Activated naive CD4-positive, alpha-beta T cell treated with anti-CD3 and anti-CD28 coated beads for 36 hours (primary cell): ENCODE results near the gene MIF. TPM values are rescaled to one million over a fixed set of nuclear protein-coding genes. Genes with fewer than 3 reads are reported as not detected.
"Not testable (repeated sequence)": the region's sequence is repeated elsewhere in the genome, so short reads cannot be mapped to it uniquely, and the experiment has no call there.

ENCODE experiments used
- CTCF ChIA-PET: fragments of 350-600 bp; sonication (Branson Sonifier 250); formaldehyde crosslinking; loops from one replicate; lab custom pipeline; 2021; ENCODE audit warnings: antibody characterized with exemption; lab: Charles Lee
- DNase-seq: peaks from one replicate; pipeline ENCODE4 v3.0.0-alpha.2; 2020
- H3K27ac Mint-ChIP-seq: one replicate; pipeline ENCODE4 v1.8.0; 2021; ENCODE audit warnings: mild to moderate bottlenecking, mixed read lengths
- H3K27me3 Mint-ChIP-seq: one replicate; pipeline ENCODE4 v1.8.0; 2021; ENCODE audit warnings: low read depth, mixed read lengths
- H3K36me3 Mint-ChIP-seq: one replicate; pipeline ENCODE4 v1.8.0; 2021; ENCODE audit warnings: low read depth, mixed read lengths
- H3K4me1 Mint-ChIP-seq: one replicate; pipeline ENCODE4 v1.8.0; 2021; ENCODE audit warnings: low read depth, mixed read lengths
- H3K4me3 Mint-ChIP-seq: one replicate; pipeline ENCODE4 v1.8.0; 2021; ENCODE audit warnings: mild to moderate bottlenecking, moderate library complexity, mixed read lengths
- H3K9me3 Mint-ChIP-seq: one replicate; pipeline ENCODE4 v1.8.0; 2021; ENCODE audit warnings: mixed read lengths
- intact Hi-C: fragments of 100-400 bp; cut with micrococcal nuclease; formaldehyde crosslinking; loops from one replicate; pipeline ENCODE4 v1.15.1; 2023
- total RNA-seq, 2 experiments: library from RNA; stranded (reverse); gene quantifications; one replicate each; pipeline ENCODE4 v1.2.3, GENCODE V29; 2021

Gene MIF
- total RNA-seq, 2 experiments from 2014 or later, result 1,489 to 1,512 TPM

DNA sequence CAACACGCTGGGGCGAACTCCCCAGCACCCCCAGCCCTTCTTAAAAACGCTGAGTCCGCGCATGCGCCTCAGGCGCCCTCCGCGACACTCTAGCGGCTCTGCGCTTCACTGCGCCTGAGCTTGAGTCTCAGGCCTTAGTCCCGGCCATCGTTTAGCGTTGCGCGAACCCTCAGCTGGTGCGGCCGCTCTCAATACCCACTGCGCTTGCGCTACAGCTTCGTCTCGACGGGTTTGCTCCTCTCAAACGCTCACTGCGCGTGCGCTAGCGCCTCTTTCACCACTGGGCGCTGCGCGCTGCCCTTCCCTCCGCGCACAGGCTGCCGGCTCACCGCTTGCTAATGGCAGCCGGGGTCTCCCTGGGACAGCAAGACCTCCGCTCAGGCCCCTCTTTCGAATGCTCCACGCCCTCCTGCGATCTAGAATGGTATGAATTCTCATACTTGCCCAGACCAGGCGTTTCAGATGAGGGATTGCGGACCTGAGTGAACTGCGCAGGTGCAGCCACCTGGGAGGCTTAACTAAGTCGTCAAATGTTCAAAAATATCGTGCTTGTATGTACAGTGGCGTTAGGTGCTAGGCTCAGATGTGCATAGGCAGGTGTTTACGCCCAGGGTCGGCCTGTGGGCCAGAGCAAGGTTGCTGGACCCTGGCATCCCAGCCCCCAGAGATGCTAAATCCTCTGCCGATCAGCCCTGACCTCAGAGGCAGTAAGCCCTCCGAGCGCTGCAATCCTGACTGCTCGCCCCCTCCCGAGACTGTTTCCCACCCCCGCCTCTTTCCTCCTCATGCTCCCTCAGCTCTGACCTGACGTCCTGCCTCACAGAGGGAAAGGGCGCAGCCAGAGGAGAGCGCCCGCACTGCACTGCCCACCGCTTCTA lies 36.3 kb upstream of the MIF start, which contains the start of gene SLC2A11:
Gene SLC2A11, plus strand, starts transcription at position 270 of the 878 bp plus-strand sequence. Its CDS starts 125 bp downstream, at position 395.
- peak within 1 kb of the TSS; percentile 65 for H3K27ac Mint-ChIP-seq
- intact Hi-C loops, result loop anchor here (5.0 to 10.0 kb wide), 3 partner anchors 34 to 453 kb away; partner anchors contain the start of gene MIF

DNA sequence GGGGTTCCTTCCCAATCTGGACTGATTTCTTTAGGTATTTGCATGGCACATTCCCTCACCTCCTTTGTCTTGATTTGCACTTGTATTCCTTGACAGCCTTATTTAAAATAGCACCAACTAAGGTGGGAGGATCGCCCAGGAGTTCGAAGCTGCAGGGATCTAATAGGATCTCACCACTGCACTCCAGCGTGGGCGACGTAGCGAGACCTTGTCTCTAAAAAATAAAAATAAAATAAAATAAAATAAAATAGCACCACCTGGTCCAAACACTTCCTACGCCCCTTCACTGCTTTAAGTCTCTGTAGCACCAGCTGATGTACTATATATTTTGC lies 35.7 kb upstream of the MIF start:
- intact Hi-C loops, result loop anchor here (5.0 to 10.0 kb wide), 3 partner anchors 34 to 454 kb away; partner anchors contain the start of gene MIF
- CTCF ChIA-PET, result interaction anchor here (0.5 to 4.3 kb wide), 5 partner anchors 9 to 208 kb away, joined by 3 to 31 read pairs (median 3); partner anchors contain the start of gene MIF
- Mint-ChIP-seq H3K36me3 (peaks cover 3% of the 10 kb centered on the region), H3K27me3 (no peaks in the 10 kb centered on the region), H3K4me3 (peak overlapping the region; percentile 92), H3K9me3 (no peaks in the 10 kb centered on the region), H3K27ac (peak overlapping the region; percentile 65), H3K4me1 (peaks cover 15% of the 10 kb centered on the region)
- DNase-seq, result no peak

More for the DNA sequence above, 36.3 kb upstream of the MIF start, which contains the start of gene SLC2A11:
- Mint-ChIP-seq H3K27me3 (no peaks in the 10 kb centered on the region), H3K9me3 (no peaks in the 10 kb centered on the region), H3K4me1 (peaks cover 15% of the 10 kb centered on the region), H3K4me3 (peak within 1 kb of the TSS; percentile 92), H3K36me3 (no peaks in the 10 kb centered on the region)
- peak; percentile 95 for DNase-seq
- CTCF ChIA-PET, result interaction anchor here (0.6 to 4.3 kb wide), 7 partner anchors 8 to 316 kb away, joined by 3 to 31 read pairs (median 4); partner anchors contain the start of gene MIF

DNA sequence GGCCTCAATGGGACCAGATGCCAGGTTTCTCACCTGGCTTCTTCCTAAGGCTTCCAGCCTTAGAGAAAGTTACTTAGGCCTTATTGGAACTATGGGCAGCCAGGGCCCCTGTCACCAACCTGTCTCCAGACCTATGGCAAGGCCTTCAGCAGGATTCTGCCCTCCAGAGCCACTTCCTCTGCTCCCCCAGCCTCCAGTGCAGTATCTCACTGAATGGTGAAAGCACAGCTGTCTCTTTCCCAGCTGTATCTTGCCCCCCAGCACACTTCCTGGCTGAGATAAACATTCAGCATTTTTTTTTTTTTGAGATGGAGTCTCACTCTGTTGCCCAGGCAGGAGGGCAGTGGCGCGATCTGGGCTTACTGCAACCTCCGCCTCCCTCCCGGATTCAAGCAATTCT lies 35.0 kb upstream of the MIF start:
- Mint-ChIP-seq H3K4me1 (peaks cover 15% of the 10 kb centered on the region), H3K9me3 (no peaks in the 10 kb centered on the region), H3K4me3 (peak overlapping the region; percentile 92), H3K27me3 (no peaks in the 10 kb centered on the region), H3K36me3 (peaks cover 3% of the 10 kb centered on the region), H3K27ac (no peak overlapping the region)
- DNase-seq, result no peak
- CTCF ChIA-PET, result interaction anchor here (2.5 to 4.3 kb wide), 2 partner anchors 10 to 35 kb away, joined by 28 to 31 read pairs; partner anchors contain the start of gene MIF
- intact Hi-C loops, result loop anchor here (5.0 to 10.0 kb wide), 3 partner anchors 33 to 454 kb away; partner anchors contain the start of gene MIF

DNA sequence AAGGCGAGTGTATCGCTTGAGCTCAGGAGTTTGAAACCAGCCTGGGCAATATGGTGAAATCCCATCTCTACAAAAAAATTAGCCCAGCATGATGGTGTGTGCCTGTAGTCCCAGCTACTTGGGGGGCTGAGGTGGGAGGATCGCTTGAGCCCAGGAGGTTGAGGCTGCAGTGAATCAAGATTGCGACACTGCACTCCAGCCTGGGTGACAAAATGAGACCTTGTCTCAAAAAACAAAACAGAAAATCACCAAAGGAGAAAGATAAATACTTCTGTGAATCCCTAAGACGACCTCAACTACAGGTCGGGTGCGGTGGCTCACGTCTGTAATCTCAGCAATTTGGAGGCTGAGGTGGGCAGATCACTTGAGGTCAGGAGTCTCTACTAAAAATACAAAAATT lies 34.0 kb upstream of the MIF start:
- H3K9me3 Mint-ChIP-seq, H3K27me3 Mint-ChIP-seq, DNase-seq, H3K4me3 Mint-ChIP-seq, H3K36me3 Mint-ChIP-seq, H3K27ac Mint-ChIP-seq: not testable (repeated sequence)
- peaks cover 15% of the 10 kb centered on the region for H3K4me1 Mint-ChIP-seq
- CTCF ChIA-PET, result interaction anchor here (0.6 to 4.3 kb wide), 2 partner anchors 34 to 101 kb away, joined by 3 to 31 read pairs; partner anchors contain the start of gene MIF
- intact Hi-C loops, result loop anchor here (5.0 kb wide), 1 partner anchor 97 kb away; no protein-coding TSS in a partner anchor

DNA sequence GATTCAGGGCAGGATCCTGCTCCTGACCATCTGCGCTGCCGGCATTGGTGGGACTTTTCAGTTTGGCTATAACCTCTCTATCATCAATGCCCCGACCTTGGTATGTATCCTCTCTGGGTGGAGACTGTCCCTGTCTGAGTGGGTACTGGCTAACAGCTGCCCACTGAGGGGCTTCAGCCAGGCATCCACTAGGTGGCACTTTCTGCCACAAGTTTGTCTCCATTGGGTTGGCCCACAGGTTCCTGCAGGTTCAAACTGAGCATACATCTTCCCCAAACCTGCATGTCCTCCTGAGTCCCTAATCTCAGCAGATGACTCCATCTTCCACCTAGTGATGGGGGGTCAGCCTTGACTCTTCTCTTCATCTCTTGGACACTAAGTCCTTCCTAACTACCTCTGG lies 32.1 kb upstream of the MIF start:
- peak; percentile 67 for DNase-seq
- Mint-ChIP-seq H3K4me3 (no peak overlapping the region), H3K36me3 (peaks cover 3% of the 10 kb centered on the region), H3K4me1 (peaks cover 10% of the 10 kb centered on the region), H3K9me3 (no peaks in the 10 kb centered on the region), H3K27ac (no peak overlapping the region), H3K27me3 (no peaks in the 10 kb centered on the region)
- CTCF ChIA-PET, result interaction anchor here (0.7 to 1.3 kb wide), 3 partner anchors 10 to 94 kb away, joined by 3 to 4 read pairs (median 4); no protein-coding TSS in a partner anchor
- intact Hi-C loops, result loop anchor here (5.0 kb wide), 1 partner anchor 95 kb away; no protein-coding TSS in a partner anchor

DNA sequence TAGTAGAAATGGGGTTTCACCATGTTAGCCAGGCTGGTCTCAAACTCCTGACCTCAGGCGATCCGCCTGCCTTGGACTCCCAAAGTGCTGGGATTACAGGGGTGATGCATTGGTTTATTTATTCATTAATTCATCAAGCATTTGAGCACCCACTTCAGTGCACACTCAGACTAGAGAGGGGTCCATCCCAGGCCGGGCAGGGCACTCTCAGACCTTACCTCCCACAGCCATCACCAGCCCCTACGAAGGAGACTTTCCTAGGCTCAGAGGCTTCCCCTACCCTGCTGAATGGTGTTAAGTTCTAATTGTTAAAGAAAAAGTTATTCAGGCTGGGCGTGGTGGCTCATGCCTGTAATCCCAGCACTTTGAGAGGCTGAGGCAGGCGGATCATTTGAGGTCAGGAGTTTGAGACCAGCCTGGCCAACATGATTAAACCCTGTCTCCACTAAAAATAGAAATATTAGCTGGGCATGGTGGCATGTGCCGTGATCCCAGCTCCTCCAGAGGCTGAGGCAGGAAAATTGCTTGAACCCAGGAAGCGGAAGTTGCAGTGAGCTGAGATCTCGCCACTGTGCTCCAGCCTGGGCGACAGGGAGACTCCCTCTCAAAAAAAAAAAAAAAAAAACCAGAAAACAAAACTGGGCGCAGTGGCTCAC lies 29.6 kb upstream of the MIF start:
- intact Hi-C loops, result loop anchor here (5.0 kb wide), 1 partner anchor 93 kb away; no protein-coding TSS in a partner anchor
- H3K27me3 Mint-ChIP-seq, DNase-seq, H3K4me1 Mint-ChIP-seq, H3K27ac Mint-ChIP-seq, H3K36me3 Mint-ChIP-seq, CTCF ChIA-PET, H3K4me3 Mint-ChIP-seq, H3K9me3 Mint-ChIP-seq: not testable (repeated sequence)

DNA sequence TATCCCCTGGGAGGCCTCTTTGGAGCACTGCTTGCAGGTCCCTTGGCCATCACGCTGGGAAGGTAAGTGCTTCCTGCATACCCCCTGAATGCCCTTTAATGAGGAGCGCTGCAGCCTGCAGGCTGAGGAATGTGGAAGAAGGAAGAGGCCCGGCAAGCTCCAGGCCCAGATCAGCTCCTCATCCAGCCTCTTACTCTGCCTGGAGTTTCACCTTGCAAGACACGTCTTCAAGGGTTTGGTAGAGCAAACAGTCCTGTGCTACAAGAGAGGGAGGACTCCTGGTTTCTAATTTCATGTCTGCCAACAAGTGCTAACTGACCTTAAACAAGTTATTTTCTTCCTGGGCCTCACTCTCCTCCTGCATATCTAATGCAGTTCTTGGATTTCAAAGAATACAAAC lies 25.6 kb upstream of the MIF start:
- intact Hi-C loops, result no loop called here
- CTCF ChIA-PET, result interaction anchor here (0.7 to 1.5 kb wide), 3 partner anchors 11 to 44 kb away, joined by 3 to 4 read pairs (median 3); no protein-coding TSS in a partner anchor
- H3K4me1 Mint-ChIP-seq, result no peaks in the 10 kb centered on the region

DNA sequence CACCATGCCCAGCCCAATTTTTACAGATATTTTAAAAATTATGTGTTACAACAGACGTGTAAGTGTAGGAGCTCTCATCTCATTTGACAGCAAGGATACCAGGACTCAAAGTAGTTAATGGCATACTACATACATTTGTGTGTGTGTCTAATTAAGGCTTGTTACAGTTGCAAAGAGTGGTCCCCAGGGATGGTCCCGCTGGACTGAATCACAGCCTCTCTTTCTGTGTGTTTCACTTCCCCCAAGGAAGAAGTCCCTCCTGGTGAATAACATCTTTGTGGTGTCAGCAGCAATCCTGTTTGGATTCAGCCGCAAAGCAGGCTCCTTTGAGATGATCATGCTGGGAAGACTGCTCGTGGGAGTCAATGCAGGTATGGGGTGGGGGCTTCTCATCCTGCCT lies 19.3 kb upstream of the MIF start:
- peaks cover 1% of the 10 kb centered on the region for H3K36me3 Mint-ChIP-seq
- no peak overlapping the region for H3K4me3 Mint-ChIP-seq
- no peak for DNase-seq
- no peaks in the 10 kb centered on the region for H3K9me3 Mint-ChIP-seq
- no peaks in the 10 kb centered on the region for H3K4me1 Mint-ChIP-seq
- CTCF ChIA-PET, result no interaction called here
- no peak overlapping the region for H3K27ac Mint-ChIP-seq
- H3K27me3 Mint-ChIP-seq, result no peaks in the 10 kb centered on the region
- intact Hi-C loops, result no loop called here

More for the DNA sequence above, 25.6 kb upstream of the MIF start:
- Mint-ChIP-seq H3K27me3 (no peaks in the 10 kb centered on the region), H3K9me3 (no peaks in the 10 kb centered on the region), H3K27ac (no peak overlapping the region), H3K4me3 (no peak overlapping the region), H3K36me3 (peaks cover 5% of the 10 kb centered on the region)
- DNase-seq, result no peak

DNA sequence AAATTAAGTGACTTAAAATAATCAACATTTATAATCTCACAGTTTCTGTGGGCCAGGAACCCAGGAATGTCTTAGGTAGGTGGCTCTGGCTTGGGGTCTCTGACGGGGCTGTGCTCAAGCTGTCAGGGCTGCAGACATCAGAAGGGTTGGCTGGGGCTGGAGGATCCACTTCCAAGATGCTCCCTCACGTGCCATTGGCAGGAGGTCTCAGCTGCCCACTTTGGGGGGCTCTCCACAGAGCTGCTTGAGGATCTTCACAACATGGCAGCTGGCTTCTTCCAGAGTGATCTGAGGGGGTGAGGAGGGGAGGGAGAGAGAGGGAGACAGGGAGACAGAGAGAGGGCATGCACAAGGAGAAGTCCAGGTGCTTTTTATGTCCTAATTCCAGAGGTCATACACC lies 18.4 kb upstream of the MIF start:
- no peak overlapping the region for H3K27ac Mint-ChIP-seq
- no peaks in the 10 kb centered on the region for H3K27me3 Mint-ChIP-seq
- no peak for DNase-seq
- CTCF ChIA-PET, result no interaction called here
- no peaks in the 10 kb centered on the region for H3K9me3 Mint-ChIP-seq
- intact Hi-C loops, result no loop called here
- H3K4me3 Mint-ChIP-seq, result no peak overlapping the region
- H3K4me1 Mint-ChIP-seq, result no peaks in the 10 kb centered on the region
- no peaks in the 10 kb centered on the region for H3K36me3 Mint-ChIP-seq

DNA sequence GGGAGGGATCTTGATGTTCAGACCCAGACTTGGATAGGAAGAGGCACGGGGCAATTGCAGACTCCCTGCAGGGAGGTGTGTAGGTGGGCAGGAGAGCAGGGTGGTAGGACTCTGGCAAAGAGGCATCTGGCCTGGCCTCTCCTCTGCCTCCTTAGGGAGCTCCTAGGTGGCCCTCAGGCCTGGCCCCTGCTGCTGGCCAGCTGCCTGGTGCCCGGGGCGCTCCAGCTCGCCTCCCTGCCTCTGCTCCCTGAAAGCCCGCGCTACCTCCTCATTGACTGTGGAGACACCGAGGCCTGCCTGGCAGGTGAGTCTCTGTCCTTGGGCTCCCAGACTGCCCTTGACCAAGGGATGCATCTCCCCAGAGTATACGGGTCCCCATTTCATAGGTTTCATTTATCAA lies 16.6 kb upstream of the MIF start:
- Mint-ChIP-seq H3K4me3 (no peak overlapping the region), H3K27me3 (no peaks in the 10 kb centered on the region), H3K36me3 (no peaks in the 10 kb centered on the region), H3K9me3 (no peaks in the 10 kb centered on the region), H3K4me1 (no peaks in the 10 kb centered on the region), H3K27ac (no peak overlapping the region)
- DNase-seq, result no peak
- CTCF ChIA-PET, result interaction anchor here (0.8 kb wide), 1 partner anchor 17 kb away, joined by 3 read pairs; the partner anchor contains the start of gene MIF
- intact Hi-C loops, result no loop called here

DNA sequence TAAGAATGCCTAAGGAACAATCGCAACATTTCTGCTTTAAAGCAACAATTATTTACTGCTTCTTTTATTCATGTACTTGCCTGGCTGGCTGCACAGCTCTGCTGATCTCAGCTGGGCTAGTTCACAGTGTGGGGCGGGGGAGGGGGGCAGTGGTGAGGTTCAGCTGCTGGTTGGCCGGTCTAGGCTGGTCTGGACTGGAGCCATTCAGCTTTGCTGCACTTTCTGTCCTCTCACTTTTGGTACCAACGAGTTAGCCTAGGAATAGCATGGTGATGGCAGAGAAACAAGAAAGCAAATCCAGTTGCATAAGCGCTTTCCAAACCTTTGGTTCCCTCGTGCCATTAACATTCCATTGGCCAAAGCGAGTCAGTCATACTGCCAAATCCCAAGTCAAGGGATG lies 16.0 kb upstream of the MIF start:
- no peaks in the 10 kb centered on the region for H3K4me1 Mint-ChIP-seq
- no peaks in the 10 kb centered on the region for H3K9me3 Mint-ChIP-seq
- no peak for DNase-seq
- no peaks in the 10 kb centered on the region for H3K27me3 Mint-ChIP-seq
- no peak overlapping the region for H3K4me3 Mint-ChIP-seq
- CTCF ChIA-PET, result no interaction called here
- no peak overlapping the region for H3K27ac Mint-ChIP-seq
- no peaks in the 10 kb centered on the region for H3K36me3 Mint-ChIP-seq
- intact Hi-C loops, result no loop called here

DNA sequence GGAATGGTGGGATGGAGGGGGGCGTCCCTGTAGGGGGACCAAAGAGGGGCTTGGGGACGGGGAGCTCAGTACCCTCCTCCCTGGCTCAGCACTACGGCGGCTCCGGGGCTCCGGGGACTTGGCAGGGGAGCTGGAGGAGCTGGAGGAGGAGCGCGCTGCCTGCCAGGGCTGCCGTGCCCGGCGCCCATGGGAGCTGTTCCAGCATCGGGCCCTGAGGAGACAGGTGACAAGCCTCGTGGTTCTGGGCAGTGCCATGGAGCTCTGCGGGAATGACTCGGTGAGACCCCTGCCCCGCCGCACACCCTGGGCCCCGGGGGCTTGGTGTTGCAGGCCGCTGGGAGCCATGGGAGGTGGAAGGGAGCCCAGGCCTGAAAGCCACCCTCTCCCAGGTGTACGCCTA lies 11.8 kb upstream of the MIF start:
- intact Hi-C loops, result no loop called here
- no peak overlapping the region for H3K4me3 Mint-ChIP-seq
- H3K36me3 Mint-ChIP-seq, result no peaks in the 10 kb centered on the region
- no peaks in the 10 kb centered on the region for H3K27me3 Mint-ChIP-seq
- no peak overlapping the region for H3K27ac Mint-ChIP-seq
- no peaks in the 10 kb centered on the region for H3K4me1 Mint-ChIP-seq
- CTCF ChIA-PET, result interaction anchor here (1.1 kb wide), 1 partner anchor 11 kb away, joined by 6 read pairs; no protein-coding TSS in a partner anchor
- no peaks in the 10 kb centered on the region for H3K9me3 Mint-ChIP-seq
- no peak for DNase-seq
